Heart right ventricle (tissue), 16 donors: ENCODE data around the gene GUCA2A. TPM values are rescaled to one million over a fixed set of nuclear protein-coding genes. Genes with fewer than 3 reads are reported as not detected.

ENCODE experiments used
- ATAC-seq, 8 donors: fragments of 200-7000 bp; cut with Tn5 transposase; one replicate each; pipeline ENCODE4 v1.9.1; 2020; ENCODE audit warnings: mild to moderate bottlenecking in 8 of 8, moderate library complexity in 8 of 8, moderate number of reproducible peaks in 1 of 8
- DNase-seq, 2 donors: peaks; one replicate each; pipeline ENCODE4 v3.0.0-alpha.2; 2020
- H3K27ac ChIP-seq, 10 donors: fragments of 200-600 bp; sonication (generic) in 2 of 10; one replicate each; pipeline versions ENCODE4 v1.5.0 to v1.8.0; 2020 to 2022; ENCODE audit warnings: mild to moderate bottlenecking in 3 of 10
- H3K27me3 ChIP-seq, 7 donors: fragments of 200-600 bp; one replicate each; pipeline ENCODE4 v1.8.0; 2021 to 2022; ENCODE audit warnings: mild to moderate bottlenecking in 2 of 7
- H3K36me3 ChIP-seq, 9 donors: fragments of 200-600 bp; sonication (generic) in 1 of 9; one replicate each; pipeline versions ENCODE4 v1.5.0 to v1.8.0; 2020 to 2022; ENCODE audit warnings: mild to moderate bottlenecking in 2 of 9
- H3K4me1 ChIP-seq, 9 donors: fragments of 200-600 bp; sonication (generic) in 1 of 9; one replicate each; pipeline versions ENCODE4 v1.5.0 to v1.8.0; 2020 to 2022; ENCODE audit warnings: mild to moderate bottlenecking in 4 of 9
- H3K4me3 ChIP-seq, 10 donors: fragments of 200-600 bp; sonication (generic) in 2 of 10; one replicate each; pipeline versions ENCODE4 v1.5.0 to v1.8.0; 2020 to 2022; ENCODE audit warnings: mild to moderate bottlenecking in 7 of 10, moderate library complexity in 2 of 10
- H3K9me3 ChIP-seq, 11 donors: fragments of 200-600 bp in 10 of 11; sonication (generic) in 2 of 11; one replicate each; pipeline versions ENCODE4 v1.5.0 to v1.8.0; 2013 to 2022; ENCODE audit warnings: mild to moderate bottlenecking in 2 of 11, control low read depth in 1 of 11, moderate library complexity in 1 of 11
- WGBS, 2 donors: extraction: QIAGEN DNeasy Blood & Tissue Kit; methylation state at CpG; one replicate each; pipeline ENCODE4 v1.1.7; 2013; ENCODE audit warnings: inconsistent platforms in 1 of 2; 5-methylcytosine and 5-hydroxymethylcytosine counted together
- intact Hi-C, 10 donors: fragments of 100-400 bp; cut with DNase I; formaldehyde crosslinking; loops; one replicate each; pipeline versions ENCODE4 v1.11.1 to v1.14.2; 2022
- polyA plus RNA-seq, 2 donors: library from polyadenylated mRNA; stranded (reverse); fragments of 200-250 nt; gene quantifications; one replicate each; pipeline ENCODE4 v1.2.3, GENCODE V29; 2013
- total RNA-seq, 10 donors: library from RNA; stranded (reverse); fragmentation: NEBNext Ultra II Directional in 3 of 10; extraction: Animal tissue kit (Norgen Biotek cat#: 25700) in 3 of 10; gene quantifications; one replicate each; pipeline versions ENCODE4 v1.2.1 to v1.2.4, GENCODE V29; 2021 to 2023
- TF ChIP-seq, protein P1 (sequence below), 9 donors: fragments of 200-600 bp; sonication (generic) in 2 of 9; IDR thresholded peaks; one replicate each; pipeline versions ENCODE4 v1.5.0 to v1.8.0; 2021 to 2022; ENCODE audit warnings: antibody characterized with exemption in 9 of 9, mild to moderate bottlenecking in 5 of 9, moderate library complexity in 1 of 9
- donor health status: Arrhythmogenic right ventricular cardiomyopathy.
- donor health status: ischemic (EF 13 %, LVEDD 7.1; RV severe dilation, severe dysfunction).
- donor health status: healthy with polysubstance abuse.
- donor health status: DM: no; HTN: yes; CAD: no.
- donor health status: DM: no; HTN: no; CAD: no.
- donor health status: ischemic (EF 25% LVEDD 6.9; RV normal size, moderate dysfunction).
- donor health status: ischemic (EF 25% LVEDD 5.7; RV mildly dilated, moderate dysfunction).
- donor health status: healthy.
- donor health status: DM: yes; HTN: yes; CAD: no.
- donor health status: Ischemic cardiomyopathy.
- donor health status: ischemic (EF 35%, LVEDD 5.7; RV mildly dilated, moderate dysfunction).
- donor health status: nonischemic (EF 11% LVEDD 7.7; RV severe dilation, severe dysfunction).
- donor health status: DM: yes; HTN: yes; CAD: no.
- donor health status: PGD.
- donor health status: ischemic (EF 29% LVEDD 5.4; RV normal size, mild dysfunction).
- donor health status: nonischemic (EF 23%, LVEDD 6.1; RV moderate dilation, normal function).

The GUCA2A gene
- total and polyA plus RNA-seq, 12 donors: not detected

GRCh38 chr1:42173961-42174735, 9.6 kb upstream of the GUCA2A start:
- DNase-seq (no peak), ATAC-seq (no peak)
- TF ChIP-seq, protein P1, sequence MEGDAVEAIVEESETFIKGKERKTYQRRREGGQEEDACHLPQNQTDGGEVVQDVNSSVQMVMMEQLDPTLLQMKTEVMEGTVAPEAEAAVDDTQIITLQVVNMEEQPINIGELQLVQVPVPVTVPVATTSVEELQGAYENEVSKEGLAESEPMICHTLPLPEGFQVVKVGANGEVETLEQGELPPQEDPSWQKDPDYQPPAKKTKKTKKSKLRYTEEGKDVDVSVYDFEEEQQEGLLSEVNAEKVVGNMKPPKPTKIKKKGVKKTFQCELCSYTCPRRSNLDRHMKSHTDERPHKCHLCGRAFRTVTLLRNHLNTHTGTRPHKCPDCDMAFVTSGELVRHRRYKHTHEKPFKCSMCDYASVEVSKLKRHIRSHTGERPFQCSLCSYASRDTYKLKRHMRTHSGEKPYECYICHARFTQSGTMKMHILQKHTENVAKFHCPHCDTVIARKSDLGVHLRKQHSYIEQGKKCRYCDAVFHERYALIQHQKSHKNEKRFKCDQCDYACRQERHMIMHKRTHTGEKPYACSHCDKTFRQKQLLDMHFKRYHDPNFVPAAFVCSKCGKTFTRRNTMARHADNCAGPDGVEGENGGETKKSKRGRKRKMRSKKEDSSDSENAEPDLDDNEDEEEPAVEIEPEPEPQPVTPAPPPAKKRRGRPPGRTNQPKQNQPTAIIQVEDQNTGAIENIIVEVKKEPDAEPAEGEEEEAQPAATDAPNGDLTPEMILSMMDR (IDR thresholded peaks at IDR 0.05): no peak
- peak overlapping the region in 9 of 10 donors; percentile 7 to 91 (median 86) for H3K27ac ChIP-seq
- H3K27me3 ChIP-seq: no peaks in the 10 kb centered on the region
- intact Hi-C loops: loop anchor here in 9 of 10 donors (1.0 to 10.0 kb wide), 14 partner anchors 23 to 602 kb away; partner anchors contain the start of genes FOXJ3 (in 4 of the 9) and CCDC30 (in 1 of the 9)
- H3K4me3 ChIP-seq: no peak overlapping the region
- WGBS, 2 donors: 73% methylated on average over 8 of the region's 8 CpGs
- peaks cover 0 to 19% (median 0%) of the 10 kb centered on the region in 9 donors for H3K36me3 ChIP-seq
- peaks cover 18 to 63% (median 50%) of the 10 kb centered on the region in 9 donors for H3K4me1 ChIP-seq
- no peaks in the 10 kb centered on the region for H3K9me3 ChIP-seq

- peak; percentile 60 to 64 for DNase-seq
- TF ChIP-seq, protein P1 (IDR thresholded peaks at IDR 0.05): peak; percentile 94 to 99 (median 98)
- H3K9me3 ChIP-seq: no peaks in the 10 kb centered on the region
- WGBS, 2 donors: 29 to 34% methylated on average over 9 of the region's 9 CpGs
- intact Hi-C loops: loop anchor here in 9 of 10 donors (1.0 to 10.0 kb wide), 14 partner anchors 23 to 601 kb away; partner anchors contain the start of genes FOXJ3 (in 4 of the 9) and CCDC30 (in 1 of the 9)
- peaks cover 15 to 56% (median 48%) of the 10 kb centered on the region in 9 donors for H3K4me1 ChIP-seq
- no peak overlapping the region for H3K4me3 ChIP-seq
- H3K36me3 ChIP-seq: peaks cover 0 to 12% (median 0%) of the 10 kb centered on the region in 9 donors
- ATAC-seq: peak; percentile 43 to 74 (median 68)
- H3K27me3 ChIP-seq: no peaks in the 10 kb centered on the region
- H3K27ac ChIP-seq: peak overlapping the region; percentile 47 to 91 (median 86)
These were observed 8.8 kb upstream of the GUCA2A start for GRCh38 chr1:42173155-42173933.

GRCh38 chr1:42172381-42173133, 8.0 kb upstream of the GUCA2A start:
- DNase-seq (peak; percentile 68 to 74), ATAC-seq (peak; percentile 63 to 88 (median 78))
- TF ChIP-seq, protein P1 (IDR thresholded peaks at IDR 0.05): no peak
- peaks cover 14 to 51% (median 45%) of the 10 kb centered on the region in 9 donors for H3K4me1 ChIP-seq
- H3K4me3 ChIP-seq: no peak overlapping the region
- peaks cover 0 to 7% (median 0%) of the 10 kb centered on the region in 9 donors for H3K36me3 ChIP-seq
- H3K9me3 ChIP-seq: no peaks in the 10 kb centered on the region
- 27 to 36% methylated on average over 15 of the region's 15 CpGs for WGBS, 2 donors
- H3K27me3 ChIP-seq: no peaks in the 10 kb centered on the region
- intact Hi-C loops: loop anchor here in 9 of 10 donors (1.0 to 10.0 kb wide), 14 partner anchors 22 to 600 kb away; partner anchors contain the start of genes FOXJ3 (in 4 of the 9) and CCDC30 (in 1 of the 9)
- peak overlapping the region; percentile 47 to 91 (median 86) for H3K27ac ChIP-seq
